ENCODE data around the gene DNAH12.
"Not testable (repeated sequence)": the region's sequence is repeated elsewhere in the genome, so short reads cannot be mapped to it uniquely, and the experiment has no call there.

The DNAH12 gene

GRCh38 chr3:57518276-57518915, 25.7 kb downstream of the DNAH12 start:
- DNase-seq (ENCODE audit: low spot score) = no peak

- DNase-seq (ENCODE audit: low spot score) = no peak
Measured at GRCh38 chr3:57512166-57512565, 32.0 kb downstream of the DNAH12 start.

- DNase-seq (ENCODE audit: low spot score) = no peak
Measured at GRCh38 chr3:57505901-57506300, 38.2 kb downstream of the DNAH12 start.

- DNase-seq (ENCODE audit: low spot score) = no peak
Measured at GRCh38 chr3:57500506-57500905, 43.6 kb downstream of the DNAH12 start.

GRCh38 chr3:57497904-57498303, 46.2 kb downstream of the DNAH12 start:
- no peak for DNase-seq (ENCODE audit: low spot score)

GRCh38 chr3:57484563-57484962, 59.6 kb downstream of the DNAH12 start:
- DNase-seq (ENCODE audit: low spot score) = no peak

- DNase-seq (ENCODE audit: low spot score) = not testable (repeated sequence)
Measured at GRCh38 chr3:57477193-57477592, 67.0 kb downstream of the DNAH12 start.

GRCh38 chr3:57464801-57465200, 79.3 kb downstream of the DNAH12 start:
- DNase-seq (ENCODE audit: low spot score) = no peak

- no peak for DNase-seq (ENCODE audit: low spot score)
Measured at GRCh38 chr3:57464011-57464410, 80.1 kb downstream of the DNAH12 start.

- DNase-seq (ENCODE audit: low spot score) = no peak
Measured at GRCh38 chr3:57451150-57451846, 92.8 kb downstream of the DNAH12 start.

GRCh38 chr3:57449276-57449847, 94.8 kb downstream of the DNAH12 start:
- not testable (repeated sequence) for DNase-seq (ENCODE audit: low spot score)

GRCh38 chr3:57448489-57448888, 95.7 kb downstream of the DNAH12 start:
- DNase-seq (ENCODE audit: low spot score) = not testable (repeated sequence)

GRCh38 chr3:57446318-57446841, 97.8 kb downstream of the DNAH12 start:
- no peak for DNase-seq (ENCODE audit: low spot score)

GRCh38 chr3:57444469-57444868, 99.7 kb downstream of the DNAH12 start:
- DNase-seq (ENCODE audit: low spot score) = no peak

- DNase-seq (ENCODE audit: low spot score) = not testable (repeated sequence)
Measured at GRCh38 chr3:57440144-57440543, 104.0 kb downstream of the DNAH12 start.

GRCh38 chr3:57438460-57438859, 105.7 kb downstream of the DNAH12 start:
- not testable (repeated sequence) for DNase-seq (ENCODE audit: low spot score)

GRCh38 chr3:57436195-57436761, 107.9 kb downstream of the DNAH12 start:
- no peak for DNase-seq (ENCODE audit: low spot score)

GRCh38 chr3:57434041-57434440, 110.1 kb downstream of the DNAH12 start:
- no peak for DNase-seq (ENCODE audit: low spot score)

- no peak for DNase-seq (ENCODE audit: low spot score)
Measured at GRCh38 chr3:57423335-57423734, 120.8 kb downstream of the DNAH12 start.

- DNase-seq (ENCODE audit: low spot score) = no peak
Measured at GRCh38 chr3:57421336-57421735, 122.8 kb downstream of the DNAH12 start.

- DNase-seq (ENCODE audit: low spot score) = no peak
Measured at GRCh38 chr3:57420001-57420400, 124.1 kb downstream of the DNAH12 start.

- no peak for DNase-seq (ENCODE audit: low spot score)
Measured at GRCh38 chr3:57411715-57412114, 132.4 kb downstream of the DNAH12 start.

- DNase-seq (ENCODE audit: low spot score) = no peak
Measured at GRCh38 chr3:57409471-57409870, 134.7 kb downstream of the DNAH12 start.
